Measurements from ENCODE around the gene ARF3. TPM values are rescaled to one million over a fixed set of nuclear protein-coding genes. Genes with fewer than 3 reads are reported as not detected.

Gene ARF3
- total and polyA plus RNA-seq, 2 of the 13 experiments (the other 11 are each of a cell fraction or from before 2014, with no cell fraction given): 53.8 to 57.9 TPM

DNA sequence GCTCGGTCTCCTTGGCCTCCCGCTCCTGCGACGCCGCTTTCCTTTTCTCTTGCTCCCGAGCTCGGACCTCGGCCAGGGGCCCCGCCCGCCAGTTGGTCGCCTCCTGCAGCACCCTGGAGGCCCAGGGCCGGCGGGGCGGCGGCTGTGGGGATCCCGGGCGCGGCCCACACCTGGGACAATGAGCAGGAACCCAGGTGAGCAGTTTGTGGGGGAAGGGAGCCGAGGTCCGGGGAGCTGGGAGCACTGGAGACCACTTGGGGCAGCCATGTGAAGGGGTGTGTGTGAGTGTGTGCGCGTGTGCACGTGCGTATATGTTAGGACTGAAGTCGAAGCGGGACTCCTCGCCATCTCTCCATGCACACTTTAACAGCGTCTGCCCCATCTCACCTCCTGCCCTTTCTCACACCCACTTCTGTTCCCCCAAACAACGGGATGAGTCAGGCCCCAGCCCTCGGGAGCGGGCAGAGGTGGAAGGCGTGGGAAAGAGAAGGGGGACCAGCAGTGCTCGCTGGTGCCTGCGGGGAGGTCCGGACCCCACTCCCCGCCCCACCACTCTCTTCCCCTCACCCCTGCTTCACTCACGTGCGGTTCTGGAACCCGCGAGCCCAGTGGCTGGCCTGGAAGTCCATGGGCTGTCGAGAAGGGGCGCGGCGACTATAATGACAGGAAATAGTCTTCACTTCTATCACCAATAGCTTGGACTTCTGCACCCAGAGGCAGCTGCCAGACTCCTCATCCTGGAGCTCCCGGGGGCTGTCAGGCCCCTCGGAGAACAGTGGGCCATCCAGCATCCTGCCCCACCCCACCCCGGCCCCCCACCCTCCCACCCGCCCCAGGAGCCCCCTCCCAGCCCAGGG, 41.4 kb upstream of the ARF3 start (continued):
- TF ChIP-seq, protein P1, sequence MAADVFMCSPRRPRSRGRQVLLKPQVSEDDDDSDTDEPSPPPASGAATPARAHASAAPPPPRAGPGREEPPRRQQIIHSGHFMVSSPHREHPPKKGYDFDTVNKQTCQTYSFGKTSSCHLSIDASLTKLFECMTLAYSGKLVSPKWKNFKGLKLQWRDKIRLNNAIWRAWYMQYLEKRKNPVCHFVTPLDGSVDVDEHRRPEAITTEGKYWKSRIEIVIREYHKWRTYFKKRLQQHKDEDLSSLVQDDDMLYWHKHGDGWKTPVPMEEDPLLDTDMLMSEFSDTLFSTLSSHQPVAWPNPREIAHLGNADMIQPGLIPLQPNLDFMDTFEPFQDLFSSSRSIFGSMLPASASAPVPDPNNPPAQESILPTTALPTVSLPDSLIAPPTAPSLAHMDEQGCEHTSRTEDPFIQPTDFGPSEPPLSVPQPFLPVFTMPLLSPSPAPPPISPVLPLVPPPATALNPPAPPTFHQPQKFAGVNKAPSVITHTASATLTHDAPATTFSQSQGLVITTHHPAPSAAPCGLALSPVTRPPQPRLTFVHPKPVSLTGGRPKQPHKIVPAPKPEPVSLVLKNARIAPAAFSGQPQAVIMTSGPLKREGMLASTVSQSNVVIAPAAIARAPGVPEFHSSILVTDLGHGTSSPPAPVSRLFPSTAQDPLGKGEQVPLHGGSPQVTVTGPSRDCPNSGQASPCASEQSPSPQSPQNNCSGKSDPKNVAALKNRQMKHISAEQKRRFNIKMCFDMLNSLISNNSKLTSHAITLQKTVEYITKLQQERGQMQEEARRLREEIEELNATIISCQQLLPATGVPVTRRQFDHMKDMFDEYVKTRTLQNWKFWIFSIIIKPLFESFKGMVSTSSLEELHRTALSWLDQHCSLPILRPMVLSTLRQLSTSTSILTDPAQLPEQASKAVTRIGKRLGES (CRISPR knock-in tag; IDR thresholded peaks at IDR 0.05; ENCODE audit: borderline replicate concordance): no peak; the same call in 1 of the 2 replicates
- no peak for TF ChIP-seq ZNF335 (CRISPR knock-in tag; IDR thresholded peaks at IDR 0.05)
- no peak for TF ChIP-seq KMT2B (CRISPR knock-in tag; IDR thresholded peaks at IDR 0.05)
- no peak for TF ChIP-seq MAZ (IDR thresholded peaks at IDR 0.05; ENCODE audit: borderline replicate concordance, low read depth, low read length)
- TF ChIP-seq MAZ (CRISPR knock-in tag; IDR thresholded peaks at IDR 0.05; ENCODE audit: low read depth): no peak
- TF ChIP-seq, protein P2, sequence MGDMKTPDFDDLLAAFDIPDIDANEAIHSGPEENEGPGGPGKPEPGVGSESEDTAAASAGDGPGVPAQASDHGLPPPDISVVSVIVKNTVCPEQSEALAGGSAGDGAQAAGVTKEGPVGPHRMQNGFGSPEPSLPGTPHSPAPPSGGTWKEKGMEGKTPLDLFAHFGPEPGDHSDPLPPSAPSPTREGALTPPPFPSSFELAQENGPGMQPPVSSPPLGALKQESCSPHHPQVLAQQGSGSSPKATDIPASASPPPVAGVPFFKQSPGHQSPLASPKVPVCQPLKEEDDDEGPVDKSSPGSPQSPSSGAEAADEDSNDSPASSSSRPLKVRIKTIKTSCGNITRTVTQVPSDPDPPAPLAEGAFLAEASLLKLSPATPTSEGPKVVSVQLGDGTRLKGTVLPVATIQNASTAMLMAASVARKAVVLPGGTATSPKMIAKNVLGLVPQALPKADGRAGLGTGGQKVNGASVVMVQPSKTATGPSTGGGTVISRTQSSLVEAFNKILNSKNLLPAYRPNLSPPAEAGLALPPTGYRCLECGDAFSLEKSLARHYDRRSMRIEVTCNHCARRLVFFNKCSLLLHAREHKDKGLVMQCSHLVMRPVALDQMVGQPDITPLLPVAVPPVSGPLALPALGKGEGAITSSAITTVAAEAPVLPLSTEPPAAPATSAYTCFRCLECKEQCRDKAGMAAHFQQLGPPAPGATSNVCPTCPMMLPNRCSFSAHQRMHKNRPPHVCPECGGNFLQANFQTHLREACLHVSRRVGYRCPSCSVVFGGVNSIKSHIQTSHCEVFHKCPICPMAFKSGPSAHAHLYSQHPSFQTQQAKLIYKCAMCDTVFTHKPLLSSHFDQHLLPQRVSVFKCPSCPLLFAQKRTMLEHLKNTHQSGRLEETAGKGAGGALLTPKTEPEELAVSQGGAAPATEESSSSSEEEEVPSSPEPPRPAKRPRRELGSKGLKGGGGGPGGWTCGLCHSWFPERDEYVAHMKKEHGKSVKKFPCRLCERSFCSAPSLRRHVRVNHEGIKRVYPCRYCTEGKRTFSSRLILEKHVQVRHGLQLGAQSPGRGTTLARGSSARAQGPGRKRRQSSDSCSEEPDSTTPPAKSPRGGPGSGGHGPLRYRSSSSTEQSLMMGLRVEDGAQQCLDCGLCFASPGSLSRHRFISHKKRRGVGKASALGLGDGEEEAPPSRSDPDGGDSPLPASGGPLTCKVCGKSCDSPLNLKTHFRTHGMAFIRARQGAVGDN (CRISPR knock-in tag; IDR thresholded peaks at IDR 0.05): peak; percentile 96
- TF ChIP-seq, protein P3, sequence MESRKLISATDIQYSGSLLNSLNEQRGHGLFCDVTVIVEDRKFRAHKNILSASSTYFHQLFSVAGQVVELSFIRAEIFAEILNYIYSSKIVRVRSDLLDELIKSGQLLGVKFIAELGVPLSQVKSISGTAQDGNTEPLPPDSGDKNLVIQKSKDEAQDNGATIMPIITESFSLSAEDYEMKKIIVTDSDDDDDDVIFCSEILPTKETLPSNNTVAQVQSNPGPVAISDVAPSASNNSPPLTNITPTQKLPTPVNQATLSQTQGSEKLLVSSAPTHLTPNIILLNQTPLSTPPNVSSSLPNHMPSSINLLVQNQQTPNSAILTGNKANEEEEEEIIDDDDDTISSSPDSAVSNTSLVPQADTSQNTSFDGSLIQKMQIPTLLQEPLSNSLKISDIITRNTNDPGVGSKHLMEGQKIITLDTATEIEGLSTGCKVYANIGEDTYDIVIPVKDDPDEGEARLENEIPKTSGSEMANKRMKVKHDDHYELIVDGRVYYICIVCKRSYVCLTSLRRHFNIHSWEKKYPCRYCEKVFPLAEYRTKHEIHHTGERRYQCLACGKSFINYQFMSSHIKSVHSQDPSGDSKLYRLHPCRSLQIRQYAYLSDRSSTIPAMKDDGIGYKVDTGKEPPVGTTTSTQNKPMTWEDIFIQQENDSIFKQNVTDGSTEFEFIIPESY (CRISPR knock-in tag; IDR thresholded peaks at IDR 0.05): no peak; the same call in 1 of the 2 replicates
- TF ChIP-seq ARNT (IDR thresholded peaks at IDR 0.05): no peak
- no peak for TF ChIP-seq ISL2 (CRISPR knock-in tag; IDR thresholded peaks at IDR 0.05)
- peak; percentile 59; the same call in 1 of the 2 replicates for TF ChIP-seq ZFAT (CRISPR knock-in tag; conservative IDR thresholded peaks at IDR 0.05)
- TF ChIP-seq ATF7 (IDR thresholded peaks at IDR 0.05): no peak
- TF ChIP-seq ATF7 (CRISPR knock-in tag; IDR thresholded peaks at IDR 0.05): 0 out of 2 replicates have a peak, but pooled peaks have one; percentile 68
- TF ChIP-seq MTA1 (CRISPR knock-in tag; IDR thresholded peaks at IDR 0.05; ENCODE audit: borderline replicate concordance): peak; percentile 65; the same call in 1 of the 2 replicates
- TF ChIP-seq TBX3 (IDR thresholded peaks at IDR 0.05; ENCODE audit: borderline replicate concordance): no peak
- TF ChIP-seq, protein P4, sequence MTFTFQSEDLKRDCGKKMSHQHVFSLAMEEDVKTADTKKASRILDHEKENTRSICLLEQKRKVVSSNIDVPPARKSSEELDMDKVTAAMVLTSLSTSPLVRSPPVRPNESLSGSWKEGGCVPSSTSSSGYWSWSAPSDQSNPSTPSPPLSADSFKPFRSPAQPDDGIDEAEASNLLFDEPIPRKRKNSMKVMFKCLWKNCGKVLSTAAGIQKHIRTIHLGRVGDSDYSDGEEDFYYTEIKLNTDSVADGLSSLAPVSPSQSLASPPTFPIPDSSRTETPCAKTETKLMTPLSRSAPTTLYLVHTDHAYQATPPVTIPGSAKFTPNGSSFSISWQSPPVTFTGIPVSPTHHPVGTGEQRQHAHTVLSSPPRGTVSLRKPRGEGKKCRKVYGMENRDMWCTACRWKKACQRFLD (CRISPR knock-in tag; IDR thresholded peaks at IDR 0.05; ENCODE audit: borderline replicate concordance): peak; percentile 87
- TF ChIP-seq BRCA1 (CRISPR knock-in tag; IDR thresholded peaks at IDR 0.05): peak; percentile 52; the same call in 1 of the 2 replicates
- TF ChIP-seq, protein P5, sequence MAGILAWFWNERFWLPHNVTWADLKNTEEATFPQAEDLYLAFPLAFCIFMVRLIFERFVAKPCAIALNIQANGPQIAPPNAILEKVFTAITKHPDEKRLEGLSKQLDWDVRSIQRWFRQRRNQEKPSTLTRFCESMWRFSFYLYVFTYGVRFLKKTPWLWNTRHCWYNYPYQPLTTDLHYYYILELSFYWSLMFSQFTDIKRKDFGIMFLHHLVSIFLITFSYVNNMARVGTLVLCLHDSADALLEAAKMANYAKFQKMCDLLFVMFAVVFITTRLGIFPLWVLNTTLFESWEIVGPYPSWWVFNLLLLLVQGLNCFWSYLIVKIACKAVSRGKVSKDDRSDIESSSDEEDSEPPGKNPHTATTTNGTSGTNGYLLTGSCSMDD (CRISPR knock-in tag; IDR thresholded peaks at IDR 0.05): peak; percentile 75

All from HepG2 (cell line).